Heart left ventricle (tissue), 13 donors: ENCODE results near the gene SH3PXD2A.

Source experiments
- CTCF ChIP-seq, 12 donors: fragments of 200-600 bp; sonication (generic) in 4 of 12; IDR thresholded peaks; one replicate each; pipeline versions ENCODE4 v1.5.0 to v1.8.0; 2018 to 2022; ENCODE audit warnings: antibody characterized with exemption in 12 of 12, mild to moderate bottlenecking in 5 of 12
- POLR2A ChIP-seq, 2 donors: fragments of 450-650 bp; IDR thresholded peaks; one replicate each; pipeline ENCODE4 v1.6.1; 2017; ENCODE audit warnings: antibody characterized with exemption in 2 of 2, mild to moderate bottlenecking in 2 of 2, moderate library complexity in 2 of 2
- donor health status: ischemic (EF 13 %, LVEDD 7.1; RV severe dilation, severe dysfunction).
- donor health status: DM: no; HTN: yes; CAD: no.
- donor health status: DM: no; HTN: no; CAD: no.
- donor health status: ischemic (EF 25% LVEDD 6.9; RV normal size, moderate dysfunction).
- donor health status: ischemic (EF 25% LVEDD 5.7; RV mildly dilated, moderate dysfunction).
- donor health status: ischemic (EF 35%, LVEDD 5.7; RV mildly dilated, moderate dysfunction).
- donor health status: nonischemic (EF 11% LVEDD 7.7; RV severe dilation, severe dysfunction).
- donor health status: DM: yes; HTN: yes; CAD: no.
- donor health status: PGD.
- donor health status: ischemic (EF 29% LVEDD 5.4; RV normal size, mild dysfunction).
- donor health status: nonischemic (EF 23%, LVEDD 6.1; RV moderate dilation, normal function).

- TF ChIP-seq CTCF (IDR thresholded peaks at IDR 0.05) = no peak
- TF ChIP-seq POLR2A (IDR thresholded peaks at IDR 0.05) = no peak
Observed at GRCh38 chr10:103839872-103840739, 15.3 kb downstream of the SH3PXD2A start.
